ENCODE measurements around the gene CDH12.

The CDH12 gene

GRCh38 chr5:22644859-22645258 is 208.3 kb downstream of the CDH12 start:
- no peaks in the 10 kb centered on the region for H3K27me3 ChIP-seq
- H3K4me1 ChIP-seq = peaks cover 11% of the 10 kb centered on the region
- no peaks in the 10 kb centered on the region for H3K9me3 ChIP-seq
- no peak for TF ChIP-seq CTCF (IDR thresholded peaks at IDR 0.05; ENCODE audit: low read depth, low read length)
- DNase-seq = no peak
- H3K36me3 ChIP-seq = no peaks in the 10 kb centered on the region
- no peak overlapping the region for H3K4me3 ChIP-seq (ENCODE audit: low read depth, low read length)

- Histone ChIP-seq H3K4me3 (ENCODE audit: low read depth, low read length) (no peak overlapping the region), H3K4me1 (peaks cover 4% of the 10 kb centered on the region), H3K27me3 (no peaks in the 10 kb centered on the region), H3K36me3 (no peaks in the 10 kb centered on the region), H3K9me3 (no peaks in the 10 kb centered on the region)
- no peak for DNase-seq
- no peak for TF ChIP-seq CTCF (IDR thresholded peaks at IDR 0.05; ENCODE audit: low read depth, low read length)
Observed at GRCh38 chr5:22643356-22643755, 209.8 kb downstream of the CDH12 start.

- H3K36me3 ChIP-seq = no peaks in the 10 kb centered on the region
- H3K27me3 ChIP-seq = no peaks in the 10 kb centered on the region
- TF ChIP-seq CTCF (IDR thresholded peaks at IDR 0.05; ENCODE audit: low read depth, low read length) = no peak
- DNase-seq = no peak
- H3K4me3 ChIP-seq (ENCODE audit: low read depth, low read length) = no peak overlapping the region
- no peaks in the 10 kb centered on the region for H3K4me1 ChIP-seq
- H3K9me3 ChIP-seq = no peaks in the 10 kb centered on the region
Observed at GRCh38 chr5:22631683-22632082, 221.5 kb downstream of the CDH12 start.

GRCh38 chr5:22627029-22627428 is 226.1 kb downstream of the CDH12 start:
- Histone ChIP-seq H3K36me3 (no peaks in the 10 kb centered on the region), H3K9me3 (no peaks in the 10 kb centered on the region), H3K4me1 (no peaks in the 10 kb centered on the region), H3K4me3 (ENCODE audit: low read depth, low read length) (no peak overlapping the region), H3K27me3 (no peaks in the 10 kb centered on the region)
- no peak for DNase-seq
- no peak for TF ChIP-seq CTCF (IDR thresholded peaks at IDR 0.05; ENCODE audit: low read depth, low read length)

GRCh38 chr5:22625451-22625850 is 227.7 kb downstream of the CDH12 start:
- Histone ChIP-seq H3K36me3 (no peaks in the 10 kb centered on the region), H3K4me1 (no peaks in the 10 kb centered on the region), H3K27me3 (no peaks in the 10 kb centered on the region), H3K9me3 (no peaks in the 10 kb centered on the region), H3K4me3 (ENCODE audit: low read depth, low read length) (no peak overlapping the region)
- TF ChIP-seq CTCF (IDR thresholded peaks at IDR 0.05; ENCODE audit: low read depth, low read length) = no peak
- DNase-seq = no peak

- Histone ChIP-seq H3K4me1 (no peaks in the 10 kb centered on the region), H3K9me3 (no peaks in the 10 kb centered on the region), H3K27me3 (no peaks in the 10 kb centered on the region), H3K4me3 (ENCODE audit: low read depth, low read length) (no peak overlapping the region), H3K36me3 (no peaks in the 10 kb centered on the region)
- no peak for TF ChIP-seq CTCF (IDR thresholded peaks at IDR 0.05; ENCODE audit: low read depth, low read length)
- no peak for DNase-seq
Observed at GRCh38 chr5:22621084-22621483, 232.1 kb downstream of the CDH12 start.

All from BE2C (cell line).